ENCODE results near the gene DLGAP1. TPM values are rescaled to one million over a fixed set of nuclear protein-coding genes. Genes with fewer than 3 reads are reported as not detected.

Gene DLGAP1
- total RNA-seq, 3 donors from 2014 or later (not counting 1 experiment from before 2014, with no cell fraction given): not detected

- Mint-ChIP-seq H3K27me3 (ENCODE audit: low read depth in 2 of 2) (peaks cover 0 to 8% of the 10 kb centered on the region in 2 donors), H3K4me1 (peaks cover 5 to 8% of the 10 kb centered on the region in 2 donors), H3K36me3 (no peaks in the 10 kb centered on the region), H3K9me3 (no peaks in the 10 kb centered on the region), H3K4me3 (no peak overlapping the region), H3K27ac (no peak overlapping the region)
- H3K27me3 ChIP-seq (ENCODE audit: control insufficient read depth, insufficient read depth, low read length): peaks cover 2% of the 10 kb centered on the region
- H3K27ac ChIP-seq (ENCODE audit: low read length): no peak overlapping the region
- H3K4me1 ChIP-seq (ENCODE audit: control insufficient read depth, insufficient read depth, low read length): peaks cover 8% of the 10 kb centered on the region
- no peaks in the 10 kb centered on the region for H3K36me3 ChIP-seq (ENCODE audit: control insufficient read depth, insufficient read depth, low read length)
- intact Hi-C loops (cut with micrococcal nuclease): loop anchor here (5.0 kb wide), 1 partner anchor 73 kb away; no protein-coding TSS in a partner anchor
- no peak for TF ChIP-seq CTCF (IDR thresholded peaks at IDR 0.05)
- DNase-seq: no peak
- H3K9me3 ChIP-seq (ENCODE audit: control insufficient read depth, insufficient read depth, low read length): no peaks in the 10 kb centered on the region
- no peak for ATAC-seq
- WGBS (ENCODE audit: insufficient coverage): 83% methylated on average over 1 of the region's 3 CpGs
- no peak overlapping the region for H3K4me3 ChIP-seq (ENCODE audit: low read length)
Measured at GRCh38 chr18:3665204-3665603, 789.9 kb downstream of the DLGAP1 start.

GRCh38 chr18:3664563-3665178 is 790.4 kb downstream of the DLGAP1 start:
- no peaks in the 10 kb centered on the region for H3K36me3 ChIP-seq (ENCODE audit: control insufficient read depth, insufficient read depth, low read length)
- ATAC-seq: no peak
- 53% methylated on average over 5 of the region's 6 CpGs for WGBS (ENCODE audit: insufficient coverage)
- intact Hi-C loops (cut with micrococcal nuclease): loop anchor here (5.0 kb wide), 1 partner anchor 72 kb away; no protein-coding TSS in a partner anchor
- Mint-ChIP-seq H3K4me1 (peaks cover 5 to 8% of the 10 kb centered on the region in 2 donors), H3K4me3 (no peak overlapping the region), H3K9me3 (no peaks in the 10 kb centered on the region), H3K36me3 (no peaks in the 10 kb centered on the region), H3K27me3 (ENCODE audit: low read depth in 2 of 2) (peaks cover 0 to 8% of the 10 kb centered on the region in 2 donors), H3K27ac (no peak overlapping the region)
- H3K27ac ChIP-seq (ENCODE audit: low read length): no peak overlapping the region
- H3K9me3 ChIP-seq (ENCODE audit: control insufficient read depth, insufficient read depth, low read length): no peaks in the 10 kb centered on the region
- peaks cover 2% of the 10 kb centered on the region for H3K27me3 ChIP-seq (ENCODE audit: control insufficient read depth, insufficient read depth, low read length)
- peaks cover 8% of the 10 kb centered on the region for H3K4me1 ChIP-seq (ENCODE audit: control insufficient read depth, insufficient read depth, low read length)
- no peak overlapping the region for H3K4me3 ChIP-seq (ENCODE audit: low read length)
- DNase-seq: no peak
- TF ChIP-seq CTCF (IDR thresholded peaks at IDR 0.05): no peak

- no peak for TF ChIP-seq CTCF (IDR thresholded peaks at IDR 0.05)
- DNase-seq (no peak), ATAC-seq (no peak)
- Mint-ChIP-seq H3K27ac (no peak overlapping the region), H3K27me3 (ENCODE audit: low read depth in 2 of 2) (peaks cover 0 to 7% of the 10 kb centered on the region in 2 donors), H3K36me3 (no peaks in the 10 kb centered on the region), H3K9me3 (no peaks in the 10 kb centered on the region), H3K4me1 (peaks cover 5 to 8% of the 10 kb centered on the region in 2 donors), H3K4me3 (no peak overlapping the region)
- intact Hi-C loops (cut with micrococcal nuclease): no loop called here
- Histone ChIP-seq H3K9me3 (ENCODE audit: control insufficient read depth, insufficient read depth, low read length) (no peaks in the 10 kb centered on the region), H3K4me3 (ENCODE audit: low read length) (no peak overlapping the region), H3K27me3 (ENCODE audit: control insufficient read depth, insufficient read depth, low read length) (peaks cover 2% of the 10 kb centered on the region), H3K36me3 (ENCODE audit: control insufficient read depth, insufficient read depth, low read length) (no peaks in the 10 kb centered on the region), H3K4me1 (ENCODE audit: control insufficient read depth, insufficient read depth, low read length) (peaks cover 8% of the 10 kb centered on the region), H3K27ac (ENCODE audit: low read length) (no peak overlapping the region)
- 83% methylated on average over 1 of the region's 2 CpGs for WGBS (ENCODE audit: insufficient coverage)
Measured at GRCh38 chr18:3663870-3664512, 791.1 kb downstream of the DLGAP1 start.
